HepG2 (cell line): ENCODE measurements around the gene RPL4.

ENCODE experiments used
- BCL3 ChIP-seq: sonication (generic); formaldehyde crosslinking; IDR thresholded peaks from 2 replicates; pipeline ENCODE4 v1.5.1; 2020; ENCODE audit warnings: mild to moderate bottlenecking, missing genetic modification reagents, moderate library complexity
- EZH2 ChIP-seq: conservative IDR thresholded peaks from 2 replicates; pipeline ENCODE4 v1.6.1; 2012; ENCODE audit warnings: mild to moderate bottlenecking, low read depth, low read length, moderate library complexity
- NFATC3 ChIP-seq: sonication (generic); formaldehyde crosslinking; IDR thresholded peaks from 2 replicates; pipeline ENCODE4 v1.5.1; 2020; ENCODE audit warnings: mild to moderate bottlenecking, missing genetic modification reagents
- REST ChIP-seq, 2 experiments: IDR thresholded peaks; 2 replicates each; pipeline ENCODE4 v1.6.1; 2011 to 2012; ENCODE audit warnings: low read length in 2 of 2, borderline replicate concordance in 1 of 2, low read depth in 1 of 2, mild to moderate bottlenecking in 1 of 2, moderate library complexity in 1 of 2
- SMC3 ChIP-seq: IDR thresholded peaks from 2 replicates; pipeline ENCODE4 v1.6.1; 2011; ENCODE audit warnings: low read length, improper control_type of control experiment
- TARDBP ChIP-seq: sonication (generic); formaldehyde crosslinking; IDR thresholded peaks from 2 replicates; pipeline ENCODE4 v1.8.0; 2022; ENCODE audit warnings: mild to moderate bottlenecking, missing genetic modification reagents
- YEATS2 ChIP-seq: sonication (generic); formaldehyde crosslinking; IDR thresholded peaks from 2 replicates; pipeline ENCODE4 v1.4.0; 2020; ENCODE audit warnings: missing genetic modification reagents, borderline replicate concordance
- ZBTB42 ChIP-seq: sonication (generic); formaldehyde crosslinking; IDR thresholded peaks from 2 replicates; pipeline ENCODE4 v1.5.0; 2020; ENCODE audit warnings: mild to moderate bottlenecking, missing genetic modification reagents
- ZBTB7B ChIP-seq: sonication (generic); formaldehyde crosslinking; IDR thresholded peaks from 2 replicates; pipeline ENCODE4 v1.4.0; 2020; ENCODE audit warnings: missing genetic modification reagents

- TF ChIP-seq REST (IDR thresholded peaks at IDR 0.05; ENCODE audit: borderline replicate concordance in 1 of 2, low read depth in 1 of 2, low read length in 2 of 2): no peak
- no peak for TF ChIP-seq YEATS2 (CRISPR knock-in tag)
- no peak for TF ChIP-seq EZH2
- no peak for TF ChIP-seq TARDBP (CRISPR knock-in tag)
- TF ChIP-seq NFATC3 (CRISPR knock-in tag): no peak
- TF ChIP-seq SMC3: no peak
- no peak for TF ChIP-seq ZBTB7B (CRISPR knock-in tag)
- TF ChIP-seq BCL3: no peak
- TF ChIP-seq ZBTB42 (CRISPR knock-in tag): no peak
These were observed 17.8 kb downstream of the RPL4 start for GRCh38 chr15:66486887-66487286.
